Neural progenitor cell (in vitro differentiated cells): ENCODE measurements around the gene ARFGAP1.

ENCODE experiments used
- CTCF ChIP-seq: fragments of 200-600 bp; sonication (generic); IDR thresholded peaks from 2 replicates; pipeline ENCODE4 v1.5.1; 2017; ENCODE audit warnings: antibody characterized with exemption, mild to moderate bottlenecking
- EZH2phosphoT487 ChIP-seq: fragments of 200-600 bp; sonication (generic); IDR thresholded peaks from 2 replicates; pipeline ENCODE4 v1.6.1; 2017; ENCODE audit warnings: antibody characterized with exemption

GRCh38 chr20:63336232-63336752 lies 63.7 kb downstream of the ARFGAP1 start:
- TF ChIP-seq CTCF (no peak), EZH2phosphoT487 (no peak)
